HG03060 (cell line): ENCODE measurements around the gene RAPGEF4.

ENCODE experiments used
- ATAC-seq: cut with Tn5 transposase; IDR thresholded peaks from one replicate; pipeline ENCODE4 v1.9.1; 2021; ENCODE audit warnings: low read depth, moderate number of reproducible peaks; ENCODE audit not compliant: unreplicated experiment

The RAPGEF4 gene

GRCh38 chr2:172855588-172855987, 119.9 kb downstream of the RAPGEF4 start:
- no peak for ATAC-seq

GRCh38 chr2:172856606-172857005, 121.0 kb downstream of the RAPGEF4 start:
- no peak for ATAC-seq

- no peak for ATAC-seq
These were observed 122.8 kb downstream of the RAPGEF4 start for GRCh38 chr2:172858473-172858745.

GRCh38 chr2:172859581-172860335, 124.1 kb downstream of the RAPGEF4 start:
- no peak for ATAC-seq

- no peak for ATAC-seq
These were observed 124.7 kb downstream of the RAPGEF4 start for GRCh38 chr2:172860336-172860707.

GRCh38 chr2:172861098-172861497, 125.5 kb downstream of the RAPGEF4 start:
- ATAC-seq: no peak

- ATAC-seq: no peak
These were observed 126.2 kb downstream of the RAPGEF4 start for GRCh38 chr2:172861656-172862476.

- ATAC-seq: no peak
These were observed 127.7 kb downstream of the RAPGEF4 start for GRCh38 chr2:172863341-172863740.

- no peak for ATAC-seq
These were observed 128.5 kb downstream of the RAPGEF4 start for GRCh38 chr2:172864182-172864581.

GRCh38 chr2:172865422-172865821, 129.8 kb downstream of the RAPGEF4 start:
- ATAC-seq: no peak

GRCh38 chr2:172869861-172870260, 134.2 kb downstream of the RAPGEF4 start:
- ATAC-seq: no peak

GRCh38 chr2:172870396-172870795, 134.8 kb downstream of the RAPGEF4 start:
- no peak for ATAC-seq

- no peak for ATAC-seq
These were observed 142.2 kb downstream of the RAPGEF4 start for GRCh38 chr2:172877826-172878225.

- no peak for ATAC-seq
These were observed 142.6 kb downstream of the RAPGEF4 start for GRCh38 chr2:172878260-172878659.

GRCh38 chr2:172884336-172884735, 148.7 kb downstream of the RAPGEF4 start:
- ATAC-seq: no peak

GRCh38 chr2:172885996-172886395, 150.4 kb downstream of the RAPGEF4 start:
- no peak for ATAC-seq

GRCh38 chr2:172887280-172887679, 151.6 kb downstream of the RAPGEF4 start:
- no peak for ATAC-seq

GRCh38 chr2:172888714-172889669, 153.3 kb downstream of the RAPGEF4 start:
- no peak for ATAC-seq

GRCh38 chr2:172889768-172890430, 154.3 kb downstream of the RAPGEF4 start:
- no peak for ATAC-seq

- ATAC-seq: no peak
These were observed 157.5 kb downstream of the RAPGEF4 start for GRCh38 chr2:172893111-172893510.
